Measurements from ENCODE around the gene ARL4D.
"Not testable (repeated sequence)": the region's sequence is repeated elsewhere in the genome, so short reads cannot be mapped to it uniquely, and the experiment has no call there.

The ARL4D gene

DNA sequence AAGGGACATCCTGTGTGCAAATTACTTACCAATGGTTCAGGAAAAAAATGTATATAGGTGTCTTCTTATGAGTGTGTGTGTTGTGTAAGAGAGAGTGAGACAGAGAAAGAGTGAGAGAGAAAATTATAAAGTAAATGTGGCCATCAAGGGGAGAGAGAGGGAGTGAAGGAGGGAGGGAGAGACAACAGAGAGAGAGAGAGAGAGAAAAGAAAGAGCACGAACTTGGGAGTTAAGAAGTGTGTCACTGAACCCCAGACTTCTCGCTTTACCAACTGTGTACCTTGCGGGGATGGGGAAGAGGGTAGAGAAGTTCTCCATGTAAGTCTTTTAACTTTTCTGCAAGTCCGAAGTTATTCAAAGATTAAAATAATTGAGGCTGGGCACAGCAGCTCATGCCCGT is 28.8 kb upstream of the ARL4D start:
- DNase-seq (ENCODE audit: low read depth): no peak
- TF ChIP-seq CTCF (IDR thresholded peaks at IDR 0.05; ENCODE audit: insufficient read depth, low read depth, low read length, missing control alignments): no peak
- H3K4me3 ChIP-seq (ENCODE audit: low read length): no peak overlapping the region

GRCh38 chr17:43371227-43371821 is 27.5 kb upstream of the ARL4D start:
- TF ChIP-seq CTCF (IDR thresholded peaks at IDR 0.05; ENCODE audit: insufficient read depth, low read depth, low read length, missing control alignments): no peak
- no peak for DNase-seq (ENCODE audit: low read depth)
- H3K4me3 ChIP-seq (ENCODE audit: low read length): no peak overlapping the region

DNA sequence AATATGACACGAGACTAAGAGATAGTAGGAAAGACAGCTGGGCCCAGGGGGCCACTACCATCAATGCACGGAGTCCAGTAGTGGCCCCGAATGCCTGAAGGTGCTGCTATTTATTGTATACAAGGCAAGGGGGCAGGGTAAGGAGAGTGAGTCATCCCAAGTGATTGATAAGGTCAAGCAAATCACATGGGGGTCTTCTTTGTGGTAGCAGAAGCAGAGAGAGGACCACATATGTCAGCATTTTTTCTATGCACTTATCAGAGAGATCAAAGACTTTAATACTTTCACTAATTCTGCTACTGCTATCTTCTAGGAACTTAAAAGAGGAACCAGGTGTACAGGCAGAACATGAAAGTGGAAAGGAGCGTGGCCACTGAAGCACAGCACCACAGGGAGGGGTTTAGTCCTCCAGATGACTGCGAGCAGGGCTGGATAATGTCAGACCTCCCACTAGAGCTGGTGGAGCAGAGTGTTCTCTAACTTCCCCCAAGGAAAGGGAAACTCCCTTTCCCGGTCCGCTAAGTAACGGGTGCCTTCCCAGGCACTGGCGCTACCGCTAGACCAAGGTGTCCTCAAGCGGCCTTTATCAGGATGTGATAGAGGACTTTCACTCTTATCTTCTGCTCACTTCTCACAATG is 26.4 kb upstream of the ARL4D start:
- no peak overlapping the region for H3K4me3 ChIP-seq (ENCODE audit: low read length)
- DNase-seq (ENCODE audit: low read depth): no peak
- TF ChIP-seq CTCF (IDR thresholded peaks at IDR 0.05; ENCODE audit: insufficient read depth, low read depth, low read length, missing control alignments): no peak

DNA sequence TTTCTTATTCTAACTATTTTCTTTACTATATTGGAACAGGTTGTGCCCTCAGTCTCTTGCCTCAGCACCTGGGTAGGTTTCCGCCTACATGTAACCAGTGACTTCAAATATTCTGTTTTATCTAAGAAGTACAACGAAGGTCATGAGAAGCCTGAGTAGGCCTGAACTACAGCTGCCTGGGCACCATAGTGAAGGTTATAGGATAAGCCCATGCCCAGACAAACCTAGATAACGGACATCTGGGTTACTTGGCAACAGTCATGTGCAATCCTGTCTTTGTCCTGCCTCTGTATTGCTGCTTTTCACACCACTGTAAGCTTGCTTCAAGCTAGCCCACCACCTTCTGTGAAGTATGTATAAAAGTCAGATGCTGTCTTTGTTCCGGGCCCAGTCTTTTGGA is 25.4 kb upstream of the ARL4D start:
- no peak for DNase-seq (ENCODE audit: low read depth)
- no peak overlapping the region for H3K4me3 ChIP-seq (ENCODE audit: low read length)
- TF ChIP-seq CTCF (IDR thresholded peaks at IDR 0.05; ENCODE audit: insufficient read depth, low read depth, low read length, missing control alignments): no peak

DNA sequence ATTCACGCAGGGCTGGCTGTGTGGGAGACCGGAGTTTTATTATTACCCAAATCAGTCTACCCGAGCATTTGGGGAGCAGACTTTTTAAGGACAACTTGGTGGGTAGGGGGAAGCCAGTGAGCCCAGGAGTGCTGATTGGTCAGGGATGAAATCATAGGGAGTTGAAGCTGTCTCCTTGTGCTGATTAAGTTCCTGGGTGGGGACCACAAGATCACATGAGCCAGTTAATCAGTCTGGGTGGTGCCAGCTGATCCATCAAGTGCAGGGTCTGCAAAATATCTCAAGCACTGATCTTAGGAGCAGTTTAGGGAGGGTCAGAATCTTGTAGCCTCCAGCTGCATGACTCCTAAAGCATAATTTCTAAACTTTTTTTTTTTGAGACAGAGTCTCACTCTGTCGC is 22.9 kb upstream of the ARL4D start:
- not testable (repeated sequence) for H3K4me3 ChIP-seq (ENCODE audit: low read length); DNase-seq (ENCODE audit: low read depth)

DNA sequence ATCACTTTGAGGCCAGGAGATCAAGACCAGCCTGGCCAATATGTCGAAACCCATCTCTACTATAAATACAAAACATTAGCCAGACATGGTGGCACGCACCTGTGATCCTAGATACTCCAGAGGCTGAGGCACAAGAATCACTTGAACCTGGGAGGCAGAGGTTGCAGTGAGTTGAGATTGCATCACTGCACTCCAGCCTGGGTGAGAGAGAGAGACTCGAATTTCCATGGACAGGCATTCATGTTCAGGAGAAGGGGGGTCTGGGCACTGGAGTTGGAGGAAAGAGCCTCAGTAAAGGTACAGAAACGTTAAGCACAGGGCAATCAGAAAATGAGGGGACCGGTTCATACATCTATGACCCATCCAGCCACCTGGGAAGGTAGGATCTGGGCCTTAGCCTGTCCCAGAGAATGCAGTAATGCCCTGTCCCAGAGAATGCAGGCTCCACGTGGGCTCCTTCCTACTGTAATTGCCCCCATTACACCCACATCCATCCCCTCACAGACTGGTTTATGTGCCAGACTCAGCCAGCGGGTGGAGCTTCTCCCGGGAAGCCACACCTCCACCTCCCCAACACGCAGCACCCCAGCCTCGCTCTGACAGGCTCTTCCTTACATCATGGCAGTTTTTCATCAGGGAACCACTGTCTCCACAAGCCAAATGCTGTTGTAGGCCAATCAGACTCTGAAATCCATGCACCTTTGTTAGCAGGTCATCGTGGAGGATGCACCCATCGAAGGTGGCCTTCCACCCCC is 21.6 kb upstream of the ARL4D start:
- no peak for DNase-seq (ENCODE audit: low read depth)
- no peak for TF ChIP-seq CTCF (IDR thresholded peaks at IDR 0.05; ENCODE audit: insufficient read depth, low read depth, low read length, missing control alignments)
- H3K4me3 ChIP-seq (ENCODE audit: low read length): no peak overlapping the region

GRCh38 chr17:43378766-43379165 is 20.0 kb upstream of the ARL4D start:
- no peak overlapping the region for H3K4me3 ChIP-seq (ENCODE audit: low read length)
- DNase-seq (ENCODE audit: low read depth): no peak
- TF ChIP-seq CTCF (IDR thresholded peaks at IDR 0.05; ENCODE audit: insufficient read depth, low read depth, low read length, missing control alignments): no peak
